Hippocampal formation (tissue), 2 donors: ENCODE results near the gene FZR1.
A peak's percentile ranks its signal among the peaks of the same experiment; 100 is the strongest.
"Not testable (repeated sequence)": the region's sequence is repeated elsewhere in the genome, so short reads cannot be mapped to it uniquely, and the experiment has no call there.

Experiments used
- DNase-seq, 2 donors: peaks; one replicate each; lab custom pipeline; 2025; lab: John Stamatoyannopoulos, UW

Gene FZR1

GRCh38 chr19:3496392-3497273, 9.5 kb upstream of the FZR1 start:
- DNase-seq = no peak

DNA sequence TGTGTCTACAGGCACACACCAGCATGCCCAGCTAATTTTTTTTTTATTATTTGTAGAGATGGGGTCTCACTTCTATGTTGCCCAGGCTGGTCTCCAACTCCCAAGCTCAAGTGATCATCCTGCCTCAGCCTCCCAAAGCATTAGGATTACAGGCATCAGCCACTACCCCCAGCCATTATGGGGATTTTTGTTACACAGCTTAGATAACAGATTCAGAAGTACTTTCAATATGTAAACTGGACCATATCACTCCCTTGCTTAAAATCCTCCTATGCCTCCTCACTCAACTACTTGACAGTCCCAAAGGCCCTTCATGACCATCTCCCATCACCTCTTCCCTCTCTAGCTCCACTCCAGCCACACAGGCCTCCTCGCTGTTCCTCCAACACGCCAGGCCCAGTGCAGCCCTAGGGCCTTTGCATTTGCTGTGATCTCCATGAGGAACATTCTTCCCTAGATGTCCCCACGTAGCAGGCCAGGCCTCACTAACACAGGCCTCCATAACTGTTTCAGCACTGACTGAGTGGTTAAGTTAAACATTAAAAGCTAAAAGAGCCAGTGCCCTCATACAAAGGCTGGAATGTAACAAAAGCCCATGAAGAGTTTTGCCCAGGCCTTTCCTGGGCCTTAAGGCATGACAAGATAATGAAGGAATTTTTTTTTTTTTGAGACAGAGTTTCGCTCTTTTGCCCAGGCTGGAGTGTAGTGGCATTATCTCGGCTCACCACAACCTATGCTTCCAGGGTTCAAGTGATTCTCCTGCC, 8.2 kb upstream of the FZR1 start:
- DNase-seq = no peak

GRCh38 chr19:3499738-3500428, 6.2 kb upstream of the FZR1 start:
- DNase-seq = no peak

GRCh38 chr19:3500429-3501101, 5.5 kb upstream of the FZR1 start, which contains the start of gene DOHH:
Gene DOHH (minus strand): TSS chr19:3500674. CDS start chr19:3496814, 3,860 bp downstream.
- DNase-seq = peak; percentile 90 to 96

DNA sequence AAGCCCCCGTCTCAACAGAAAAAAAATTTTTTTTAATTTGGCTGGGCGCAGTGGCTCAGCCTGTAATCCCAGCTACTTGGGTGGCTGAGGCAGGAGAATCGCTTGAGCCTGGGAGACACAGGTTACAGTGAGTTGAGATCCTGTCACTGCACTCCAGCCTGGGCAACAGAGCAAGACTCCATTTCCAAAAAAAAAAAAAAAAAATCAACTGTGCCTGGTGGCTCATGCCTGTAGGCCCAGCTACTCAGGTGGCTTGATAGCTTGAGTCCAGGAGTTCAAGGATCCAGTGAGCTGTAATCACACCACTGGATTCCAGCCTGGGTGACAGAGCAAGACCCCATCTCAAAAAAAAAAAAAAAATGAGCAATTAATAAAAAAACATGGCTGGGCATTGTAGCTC, 4.3 kb upstream of the FZR1 start:
- no peak for DNase-seq

DNA sequence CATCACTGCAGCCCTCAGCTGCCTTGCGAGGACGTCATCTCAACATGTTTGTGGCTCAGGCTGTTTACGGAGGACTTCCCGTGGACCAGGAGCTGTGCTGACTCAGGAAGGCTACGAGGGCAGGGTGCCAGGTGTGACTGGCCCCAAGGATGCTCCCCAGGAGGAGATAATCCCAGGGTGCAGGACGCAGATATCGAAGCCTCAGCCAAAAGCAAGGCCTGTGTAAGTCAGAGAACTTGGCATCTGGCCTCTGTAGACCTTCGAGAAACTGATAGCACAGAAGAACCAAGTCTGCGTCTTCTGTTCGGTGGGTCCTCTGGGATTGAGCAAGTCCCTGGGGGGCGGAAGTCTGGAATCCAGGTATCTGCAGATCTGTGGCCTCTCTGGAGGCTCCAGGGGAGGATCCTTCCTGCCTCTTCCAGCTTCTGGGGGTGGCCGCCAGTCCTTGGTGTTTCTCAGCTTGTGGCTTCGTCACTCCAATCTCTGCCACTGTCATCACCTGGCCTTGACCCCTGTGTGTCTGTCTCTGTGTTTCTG, 3.0 kb upstream of the FZR1 start:
- no peak for DNase-seq

DNA sequence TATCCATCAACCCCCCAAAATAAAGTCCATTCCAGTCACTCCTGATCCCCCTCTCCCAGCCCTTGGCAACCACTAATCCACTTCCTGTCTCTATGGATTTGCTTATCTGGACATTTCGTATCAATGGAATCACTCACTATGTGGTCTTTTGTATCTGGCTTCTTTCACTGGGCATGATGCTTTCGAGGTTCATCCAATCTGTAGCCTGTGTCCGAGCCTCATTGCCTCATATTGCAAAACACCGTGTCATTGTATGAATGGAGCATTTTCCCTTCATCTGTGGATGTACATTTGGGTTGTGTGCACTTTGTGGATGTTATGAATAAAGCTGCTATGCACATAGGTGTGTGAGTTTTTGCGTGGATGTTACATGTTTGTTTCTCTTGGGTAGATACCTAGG, 1.4 kb upstream of the FZR1 start:
- no peak for DNase-seq

- DNase-seq = no peak
Measured at GRCh38 chr19:3506384-3507340, 551 bp downstream of the FZR1 start.

DNA sequence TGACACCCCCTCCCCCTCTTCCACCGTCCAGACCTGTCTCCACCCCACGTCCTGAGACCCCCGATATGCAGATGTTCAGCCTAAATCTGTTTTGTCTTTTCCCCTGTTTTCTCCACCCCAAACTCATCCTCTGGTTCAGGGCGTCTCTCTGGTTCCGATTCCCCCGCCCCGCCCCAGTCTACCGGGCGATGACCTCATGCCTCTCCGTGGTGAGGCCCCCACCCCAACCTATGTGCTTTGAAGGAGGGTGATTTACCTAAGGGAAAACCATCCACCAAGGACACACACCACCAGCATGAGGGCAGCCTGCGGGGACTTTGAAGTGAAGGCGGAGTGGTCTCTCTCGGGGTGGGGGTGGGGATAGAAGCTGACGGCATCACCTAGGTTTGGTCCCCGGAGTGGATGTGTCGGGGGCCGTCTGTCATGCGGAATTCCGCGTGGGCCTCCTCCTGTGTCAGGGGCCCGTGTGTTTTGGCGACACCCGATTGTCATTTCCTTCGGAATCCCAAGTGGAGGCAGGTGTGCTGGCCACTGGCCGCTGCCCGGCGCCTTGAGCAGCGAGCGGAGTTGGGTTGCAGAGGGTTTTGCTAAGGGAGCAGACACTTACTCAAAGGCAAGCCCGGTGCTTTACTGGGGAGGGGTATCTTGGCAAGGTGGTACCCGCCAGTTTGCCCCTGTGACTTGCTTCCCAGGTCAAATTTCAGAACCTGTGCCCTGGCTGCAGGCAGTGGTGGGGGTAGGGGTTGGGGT, 1.4 kb downstream of the FZR1 start:
- no peak for DNase-seq

DNA sequence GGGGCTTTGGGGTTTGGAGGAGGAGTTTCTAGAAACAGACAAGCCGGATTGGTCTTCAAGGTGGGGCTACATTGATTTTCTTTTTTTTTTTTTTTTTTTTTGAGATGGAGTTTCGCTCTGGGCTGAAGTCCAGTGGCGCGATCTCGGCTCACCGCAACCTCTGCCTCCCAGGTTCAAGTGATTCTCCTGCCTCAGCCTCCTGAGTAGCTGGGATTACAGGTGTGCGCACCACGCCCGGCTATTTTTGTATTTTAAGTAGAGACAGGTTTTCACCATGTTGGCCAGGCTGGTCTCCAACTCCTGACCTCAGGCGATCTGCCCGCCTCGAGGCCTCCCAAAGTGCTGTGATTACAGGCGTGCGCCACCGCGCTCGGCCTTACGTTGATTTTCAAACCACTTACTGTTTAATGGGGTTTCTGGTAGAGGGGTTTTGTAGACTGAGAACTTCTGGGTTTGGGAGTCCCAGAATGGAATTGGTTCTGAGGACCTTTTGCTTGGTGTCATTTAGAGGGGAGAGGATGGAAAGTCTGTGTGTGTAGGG, 2.1 kb downstream of the FZR1 start:
- DNase-seq = not testable (repeated sequence)

GRCh38 chr19:3508771-3509535, 2.8 kb downstream of the FZR1 start:
- DNase-seq = no peak

- no peak for DNase-seq
Measured at GRCh38 chr19:3509566-3509989, 3.5 kb downstream of the FZR1 start.

- no peak for DNase-seq
Measured at GRCh38 chr19:3510727-3511126, 4.6 kb downstream of the FZR1 start.

DNA sequence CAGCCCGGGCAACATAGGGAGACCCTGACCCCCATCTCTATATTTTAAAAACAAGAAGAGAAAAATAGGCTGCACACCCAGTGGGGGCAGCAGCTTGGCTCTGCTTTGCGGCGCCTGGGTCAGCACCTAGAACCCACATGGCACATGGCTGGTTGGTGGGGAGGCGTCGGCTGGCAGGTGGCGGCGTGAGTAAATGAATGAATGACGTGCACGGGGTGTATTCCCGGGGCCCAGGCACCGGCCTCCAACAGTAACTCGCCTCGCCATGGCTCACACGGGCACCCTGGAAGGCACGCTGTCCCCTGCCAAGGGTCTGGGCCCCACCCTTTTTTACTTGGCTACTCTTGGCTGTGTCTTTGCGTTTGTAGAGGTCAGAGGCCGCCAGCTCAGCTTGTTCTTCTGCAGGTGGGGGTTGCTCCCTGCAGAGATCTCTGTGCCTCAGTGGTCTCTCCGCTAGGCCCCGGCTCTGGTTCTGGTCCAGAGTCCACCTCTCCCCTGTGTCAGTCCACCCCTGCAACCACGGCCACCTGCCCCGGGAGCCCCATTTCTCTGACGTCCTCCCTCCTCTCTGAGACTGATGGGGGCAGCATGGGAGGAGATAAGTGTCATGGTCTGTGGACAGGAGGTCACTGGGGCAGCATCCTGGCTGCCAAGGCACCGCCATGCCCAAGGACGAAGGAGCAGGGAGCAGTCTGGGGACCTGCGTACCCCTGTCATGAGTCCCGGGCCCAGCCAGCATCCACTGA, 5.6 kb downstream of the FZR1 start:
- DNase-seq = no peak

DNA sequence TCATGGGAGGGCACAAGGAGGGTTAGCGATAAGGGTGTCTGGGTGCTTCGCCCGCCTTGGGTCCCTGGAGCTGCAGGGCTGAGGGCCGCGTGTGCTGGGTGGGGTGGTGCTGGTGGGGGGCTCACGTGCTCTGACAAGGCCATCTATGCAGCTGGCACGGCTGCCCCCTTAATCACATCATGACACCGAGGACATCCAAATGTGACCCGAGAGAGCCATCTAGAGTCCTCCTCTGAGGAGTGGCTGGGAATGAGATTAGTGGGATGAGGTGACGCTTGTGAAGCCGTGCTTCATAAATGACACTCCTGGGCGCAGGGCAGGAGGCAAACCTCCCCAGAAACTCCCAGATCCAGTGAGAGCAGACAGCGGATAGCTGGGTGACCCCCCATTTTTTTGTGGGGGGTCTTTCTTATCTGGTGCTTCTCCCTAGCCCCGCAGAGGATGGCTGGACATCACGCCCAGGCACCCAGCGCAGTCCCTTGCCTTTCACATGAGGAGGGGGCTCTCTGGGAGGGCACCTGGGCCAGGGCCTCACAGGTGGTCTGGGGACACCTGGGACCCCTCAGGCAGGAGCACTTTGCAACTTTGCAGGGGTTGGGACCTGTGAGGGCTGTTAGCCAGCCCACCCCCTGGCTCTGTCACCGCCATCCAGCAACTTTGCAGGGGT, 6.6 kb downstream of the FZR1 start:
- DNase-seq = peak in 1 of 2 donors; percentile 14

DNA sequence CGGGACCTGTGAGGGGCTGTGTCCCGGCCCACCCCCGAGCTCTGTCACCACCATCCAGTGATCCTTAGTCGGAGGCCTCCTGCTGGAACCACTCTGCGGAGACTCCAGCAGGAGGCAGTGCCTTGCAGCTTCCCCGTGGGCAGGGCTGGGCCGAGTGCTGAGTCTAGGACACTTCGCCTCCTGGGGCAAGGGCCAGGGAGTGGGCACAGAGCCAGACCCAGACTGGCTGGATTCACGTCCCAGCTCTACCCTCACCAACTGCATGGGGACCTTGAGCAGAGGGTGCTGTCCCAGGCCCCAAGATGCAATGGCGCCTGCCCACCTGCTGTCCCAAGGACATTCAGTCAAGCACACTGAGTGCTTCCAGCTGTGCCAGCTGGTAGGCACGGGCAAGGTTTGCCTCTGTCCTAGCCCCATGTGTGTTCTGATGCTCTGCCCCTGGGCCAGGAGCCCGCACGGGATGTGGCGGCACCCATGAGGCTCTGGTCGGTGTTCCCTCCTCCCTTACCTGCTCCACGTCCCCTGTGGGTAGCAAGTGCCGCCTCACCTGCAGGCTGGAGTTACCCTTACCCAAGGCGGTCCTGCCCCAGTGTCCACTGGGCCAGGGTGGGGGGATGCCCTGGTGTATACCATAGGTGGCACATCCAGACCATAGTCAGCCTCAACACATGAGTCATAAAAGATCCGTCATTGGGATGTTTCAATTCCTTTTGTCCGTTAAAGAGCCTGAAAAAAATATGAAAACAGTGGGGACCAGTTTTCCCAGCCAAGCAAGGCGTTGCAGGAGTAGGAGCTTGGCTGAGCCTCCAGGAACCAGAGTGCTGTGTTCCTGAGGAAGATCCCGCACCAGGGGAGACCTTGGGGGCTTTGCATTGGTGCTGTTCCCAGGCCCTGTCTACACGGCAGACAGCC, 7.4 kb downstream of the FZR1 start:
- DNase-seq = no peak
